A549 (cell line): ENCODE data around the gene F2R. TPM values are rescaled to one million over a fixed set of nuclear protein-coding genes. Genes with fewer than 3 reads are reported as not detected.

ENCODE experiments used
- ATAC-seq, 2 experiments: fragments of 200-7000 bp in 1 of 2; fragments of >200 bp in 1 of 2; cut with Nextera tagmentation in 1 of 2; cut with Tn5 transposase in 1 of 2; 3 replicates each; pipeline versions ENCODE4 v1.8.0 to v1.9.1; 2018 to 2020; ENCODE audit warnings: mild to moderate bottlenecking in 1 of 2, moderate library complexity in 1 of 2
- CTCF ChIA-PET: fragments of 300-600 bp; sonication (Branson Sonifier 250); formaldehyde crosslinking; extraction: SDS; loops from one replicate; lab custom pipeline; 2021; ENCODE audit warnings: antibody characterized with exemption, inconsistent platforms; lab: Yijun Ruan, JAX
- POLR2A ChIA-PET: fragments of 350-600 bp; formaldehyde crosslinking; extraction: SDS; loops from one replicate; lab custom pipeline; 2021; ENCODE audit warnings: antibody characterized with exemption, inconsistent platforms; lab: Yijun Ruan, JAX
- DNase-seq, 2 experiments: peaks; one replicate each; pipeline versions ENCODE4 v3.0.0 to v3.0.0-alpha.2; 2011 to 2016; ENCODE audit warnings: low read depth in 1 of 2, low spot score in 1 of 2
- FAIRE-seq: peaks from 2 replicates; lab custom pipeline; 2011; peaks lifted over from hg19 to GRCh38; lab: Jason Lieb, UNC
- H3K27ac ChIP-seq, 2 experiments: fragments of >200 bp; sonication (Bioruptor Twin); formaldehyde crosslinking; 3 replicates each; pipeline ENCODE4 v1.5.1; 2016 to 2017
- H3K4me1 ChIP-seq: fragments of >200 bp; sonication (Bioruptor Twin); formaldehyde crosslinking; 3 replicates; pipeline ENCODE4 v1.6.1; 2016
- H3K4me2 ChIP-seq: fragments of >200 bp; sonication (Bioruptor Twin); formaldehyde crosslinking; 3 replicates; pipeline ENCODE4 v1.6.1; 2016
- H3K4me3 ChIP-seq: fragments of >200 bp; sonication (Bioruptor Twin); formaldehyde crosslinking; 3 replicates; pipeline ENCODE4 v1.5.1; 2016
- H3K9me3 ChIP-seq: fragments of >200 bp; sonication (Bioruptor Twin); formaldehyde crosslinking; 3 replicates; pipeline ENCODE4 v1.6.1; 2016
- CBX8 ChIP-seq: fragments of 200-600 bp; sonication (generic); IDR thresholded peaks from 2 replicates; pipeline ENCODE4 v1.6.1; 2016
- CHD2 ChIP-seq: fragments of 150-350 bp; IDR thresholded peaks from 2 replicates; pipeline ENCODE4 v1.6.1; 2014; ENCODE audit warnings: low read length; ENCODE audit not compliant: partially characterized antibody
- EHF ChIP-seq: fragments of 250-450 bp; sonication (Bioruptor Pico); IDR thresholded peaks from 2 replicates; pipeline ENCODE4 v1.5.0; 2020; ENCODE audit warnings: mild to moderate bottlenecking
- EHMT2 ChIP-seq: fragments of 200-600 bp; sonication (generic); IDR thresholded peaks from 2 replicates; pipeline ENCODE4 v1.6.1; 2016; ENCODE audit warnings: antibody characterized with exemption, low read depth, mild to moderate bottlenecking, moderate library complexity
- EP300 ChIP-seq, 2 experiments: fragments of >200 bp; sonication (Bioruptor Twin); formaldehyde crosslinking; IDR thresholded peaks; 2 replicates in 1 of 2; 3 replicates in 1 of 2; pipeline ENCODE4 v1.6.1; 2016 to 2017
- ESRRA ChIP-seq: fragments of 150-350 bp; IDR thresholded peaks from 2 replicates; pipeline ENCODE4 v1.6.1; 2014; ENCODE audit warnings: mild to moderate bottlenecking, low read length, borderline replicate concordance
- GATA3 ChIP-seq: IDR thresholded peaks from 2 replicates; pipeline ENCODE4 v1.6.1; 2012; ENCODE audit warnings: borderline replicate concordance
- HOXB13 ChIP-seq: fragments of 250-450 bp; sonication (Bioruptor Pico); IDR thresholded peaks from 2 replicates; pipeline ENCODE4 v1.5.0; 2020; ENCODE audit warnings: low read depth, mild to moderate bottlenecking, moderate library complexity
- JUNB ChIP-seq: fragments of >200 bp; sonication (Bioruptor Twin); formaldehyde crosslinking; IDR thresholded peaks from 2 replicates; pipeline ENCODE4 v1.6.1; 2016
- MAFK ChIP-seq: fragments of 450-650 bp; IDR thresholded peaks from 2 replicates; pipeline ENCODE4 v1.6.1; 2014; ENCODE audit not compliant: partially characterized antibody
- MAZ ChIP-seq: fragments of 150-350 bp; IDR thresholded peaks from 2 replicates; pipeline ENCODE4 v1.6.1; 2014; ENCODE audit warnings: antibody characterized with exemption, low read depth, low read length, borderline replicate concordance
- NR3C1 ChIP-seq: fragments of >200 bp; sonication (Bioruptor Twin); formaldehyde crosslinking; IDR thresholded peaks from 3 replicates; pipeline ENCODE4 v1.6.1; 2017
- POLR2A ChIP-seq: IDR thresholded peaks from 2 replicates; pipeline ENCODE4 v1.6.1; 2012; ENCODE audit warnings: mild to moderate bottlenecking, low read length
- POLR2AphosphoS2 ChIP-seq: conservative IDR thresholded peaks from 2 replicates; pipeline ENCODE4 v1.6.1; 2012; ENCODE audit warnings: low read length, improper control_type of control experiment, inconsistent platforms
- RARB ChIP-seq: fragments of 250-450 bp; sonication (Bioruptor Pico); IDR thresholded peaks from 2 replicates; pipeline ENCODE4 v1.8.0; 2021; ENCODE audit warnings: mild to moderate bottlenecking, moderate library complexity
- ZC3H11A ChIP-seq: fragments of 450-650 bp; IDR thresholded peaks from 2 replicates; pipeline ENCODE4 v1.6.1; 2014; ENCODE audit warnings: antibody characterized with exemption, mild to moderate bottlenecking
- ZSCAN20 ChIP-seq: fragments of 250-450 bp; sonication (Bioruptor Pico); IDR thresholded peaks from 2 replicates; pipeline ENCODE4 v1.8.0; 2022; ENCODE audit warnings: mild to moderate bottlenecking, moderate library complexity
- WGBS: methylation state at CpG from one replicate; pipeline ENCODE4 v1.1.6; 2017; ENCODE audit errors: missing lambda C conversion rate; 5-methylcytosine and 5-hydroxymethylcytosine counted together
- polyA plus RNA-seq, 4 experiments: library from polyadenylated mRNA; depleted of rRNA in 3 of 4; stranded (reverse); fragments of >200 nt; fragmentation: RNase III in 1 of 4; extraction: RNeasy Plus Mini Kit Qiagen cat#74134 plus additional on column Dnase treatment in 1 of 4; gene quantifications; 2 replicates in 3 of 4; 3 replicates in 1 of 4; pipeline ENCODE4 v1.2.3, GENCODE V29; 2011 to 2017
- TF ChIP-seq, protein P1 (sequence below): fragments of 250-450 bp; sonication (Bioruptor Pico); IDR thresholded peaks from 2 replicates; pipeline ENCODE4 v1.5.0; 2021; ENCODE audit warnings: mild to moderate bottlenecking, moderate library complexity, borderline replicate concordance
- TF ChIP-seq, protein P2 (sequence below): IDR thresholded peaks from 2 replicates; pipeline ENCODE4 v1.6.1; 2012
- TF ChIP-seq, protein P3 (sequence below): fragments of 250-450 bp; sonication (Bioruptor Pico); IDR thresholded peaks from 2 replicates; pipeline ENCODE4 v1.5.0; 2020; ENCODE audit warnings: low read depth, mild to moderate bottlenecking, moderate library complexity
- TF ChIP-seq, protein P4 (sequence below): fragments of >200 bp; sonication (Bioruptor Twin); formaldehyde crosslinking; IDR thresholded peaks from 3 replicates; pipeline ENCODE4 v1.5.1; 2016
- TF ChIP-seq, protein P5 (sequence below): IDR thresholded peaks from 2 replicates; pipeline ENCODE4 v1.6.1; 2012; ENCODE audit warnings: low read depth, borderline replicate concordance

The F2R gene
- polyA plus RNA-seq, 2 of the 4 experiments (the other 2 are of a cell fraction), result 30.4 to 114 TPM

DNA sequence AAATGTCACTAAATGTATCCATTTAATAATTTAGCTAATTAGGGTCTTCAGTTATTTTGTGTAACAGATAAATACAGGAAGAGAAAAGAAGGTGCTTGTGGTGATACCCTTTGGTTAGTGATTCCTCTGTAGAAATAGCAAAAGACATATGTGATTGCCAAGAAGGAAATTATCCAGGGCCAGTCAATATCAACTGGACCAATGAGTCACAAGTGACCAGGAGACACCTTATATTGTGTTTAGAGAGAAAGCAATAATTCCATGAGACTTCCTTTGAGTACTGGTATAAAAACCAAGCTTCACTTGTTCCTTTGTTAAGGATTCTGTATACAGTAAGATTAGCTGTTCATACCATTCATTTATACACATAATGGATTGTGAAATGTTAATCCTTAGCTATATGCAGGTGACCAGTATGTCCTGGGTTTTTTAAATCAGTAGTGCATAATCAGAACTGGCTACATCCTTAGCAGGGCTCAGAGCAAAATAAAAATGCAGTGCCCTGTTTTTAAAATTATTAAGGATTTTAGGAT is 11.7 kb upstream of the F2R start (continued):
- TF ChIP-seq NR3C1, result no peak

DNA sequence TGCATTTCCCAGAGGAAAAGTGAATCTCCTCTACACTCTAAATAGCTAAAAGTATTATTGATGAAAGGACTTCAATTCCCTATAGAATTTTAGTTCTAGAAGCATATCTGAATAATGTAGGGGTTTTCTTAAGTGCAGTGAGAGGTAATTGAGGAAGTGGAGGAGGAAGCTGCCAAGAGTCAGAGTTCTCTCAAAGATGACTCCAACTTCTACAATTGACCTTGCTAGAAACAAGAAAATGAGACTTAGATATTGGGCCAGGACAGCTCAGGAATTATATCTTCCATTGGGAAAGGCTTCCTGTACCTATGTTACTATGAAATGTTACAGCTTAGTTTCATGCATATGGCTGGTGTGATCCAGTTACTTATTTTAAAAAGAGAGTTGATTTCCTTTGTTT is 10.4 kb upstream of the F2R start:
- H3K4me1 ChIP-seq, result peaks cover 14% of the 10 kb centered on the region
- no peak for DNase-seq
- H3K9me3 ChIP-seq, result no peaks in the 10 kb centered on the region
- ATAC-seq, result no peak
- no peak overlapping the region for H3K4me2 ChIP-seq
- no peak overlapping the region for H3K4me3 ChIP-seq
- no peak for FAIRE-seq
- no peak overlapping the region for H3K27ac ChIP-seq
- TF ChIP-seq, protein P1, sequence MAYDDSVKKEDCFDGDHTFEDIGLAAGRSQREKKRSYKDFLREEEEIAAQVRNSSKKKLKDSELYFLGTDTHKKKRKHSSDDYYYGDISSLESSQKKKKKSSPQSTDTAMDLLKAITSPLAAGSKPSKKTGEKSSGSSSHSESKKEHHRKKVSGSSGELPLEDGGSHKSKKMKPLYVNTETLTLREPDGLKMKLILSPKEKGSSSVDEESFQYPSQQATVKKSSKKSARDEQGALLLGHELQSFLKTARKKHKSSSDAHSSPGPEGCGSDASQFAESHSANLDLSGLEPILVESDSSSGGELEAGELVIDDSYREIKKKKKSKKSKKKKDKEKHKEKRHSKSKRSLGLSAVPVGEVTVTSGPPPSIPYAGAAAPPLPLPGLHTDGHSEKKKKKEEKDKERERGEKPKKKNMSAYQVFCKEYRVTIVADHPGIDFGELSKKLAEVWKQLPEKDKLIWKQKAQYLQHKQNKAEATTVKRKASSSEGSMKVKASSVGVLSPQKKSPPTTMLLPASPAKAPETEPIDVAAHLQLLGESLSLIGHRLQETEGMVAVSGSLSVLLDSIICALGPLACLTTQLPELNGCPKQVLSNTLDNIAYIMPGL (CRISPR knock-in tag), result no peak
- TF ChIP-seq, protein P2, sequence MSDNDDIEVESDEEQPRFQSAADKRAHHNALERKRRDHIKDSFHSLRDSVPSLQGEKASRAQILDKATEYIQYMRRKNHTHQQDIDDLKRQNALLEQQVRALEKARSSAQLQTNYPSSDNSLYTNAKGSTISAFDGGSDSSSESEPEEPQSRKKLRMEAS, result no peak
- TF ChIP-seq ESRRA (no peak), GATA3 (no peak), JUNB (no peak), ZSCAN20 (CRISPR knock-in tag) (no peak), EHF (CRISPR knock-in tag) (no peak), EP300 (IDR thresholded peaks at IDR 0.05) (no peak), POLR2A (no peak), POLR2AphosphoS2 (no peak), CHD2 (no peak), MAFK (no peak)
- TF ChIP-seq, protein P3, sequence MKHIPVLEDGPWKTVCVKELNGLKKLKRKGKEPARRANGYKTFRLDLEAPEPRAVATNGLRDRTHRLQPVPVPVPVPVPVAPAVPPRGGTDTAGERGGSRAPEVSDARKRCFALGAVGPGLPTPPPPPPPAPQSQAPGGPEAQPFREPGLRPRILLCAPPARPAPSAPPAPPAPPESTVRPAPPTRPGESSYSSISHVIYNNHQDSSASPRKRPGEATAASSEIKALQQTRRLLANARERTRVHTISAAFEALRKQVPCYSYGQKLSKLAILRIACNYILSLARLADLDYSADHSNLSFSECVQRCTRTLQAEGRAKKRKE (CRISPR knock-in tag), result no peak
- ChIA-PET POLR2A (no interaction called here), CTCF (interaction anchor here (0.5 to 2.2 kb wide), 3 partner anchors 18 to 104 kb away, joined by 3 to 6 read pairs (median 4); no protein-coding TSS in a partner anchor)

DNA sequence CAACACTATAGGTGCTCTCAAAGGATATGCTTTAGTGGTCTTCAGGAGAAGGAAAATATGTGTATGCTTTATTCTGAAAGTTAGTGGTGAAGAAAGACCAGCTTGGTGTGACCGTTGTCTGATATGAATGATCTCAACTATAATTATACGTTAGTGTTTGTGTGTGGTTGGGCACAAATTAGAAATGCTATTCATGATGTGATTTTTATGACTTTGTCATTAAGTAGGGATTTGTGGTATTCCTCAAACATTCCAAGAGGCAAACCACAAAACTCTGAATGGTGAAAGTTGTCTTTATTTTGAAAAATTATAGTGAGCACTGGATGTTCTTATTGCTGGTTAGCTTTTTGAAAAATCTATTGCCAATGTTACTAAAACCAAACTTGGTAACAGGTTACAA is 6.2 kb upstream of the F2R start:
- DNase-seq, result no peak
- no peak overlapping the region for H3K4me3 ChIP-seq
- WGBS, result 85% methylated on average over 2 of the region's 2 CpGs
- TF ChIP-seq HOXB13 (CRISPR knock-in tag) (no peak), JUNB (no peak), MAZ (no peak), EHMT2 (no peak), RARB (no peak), ZC3H11A (no peak), CBX8 (no peak)
- TF ChIP-seq, protein P1 (CRISPR knock-in tag), result no peak
- TF ChIP-seq, protein P3 (CRISPR knock-in tag), result no peak
- TF ChIP-seq, protein P4, sequence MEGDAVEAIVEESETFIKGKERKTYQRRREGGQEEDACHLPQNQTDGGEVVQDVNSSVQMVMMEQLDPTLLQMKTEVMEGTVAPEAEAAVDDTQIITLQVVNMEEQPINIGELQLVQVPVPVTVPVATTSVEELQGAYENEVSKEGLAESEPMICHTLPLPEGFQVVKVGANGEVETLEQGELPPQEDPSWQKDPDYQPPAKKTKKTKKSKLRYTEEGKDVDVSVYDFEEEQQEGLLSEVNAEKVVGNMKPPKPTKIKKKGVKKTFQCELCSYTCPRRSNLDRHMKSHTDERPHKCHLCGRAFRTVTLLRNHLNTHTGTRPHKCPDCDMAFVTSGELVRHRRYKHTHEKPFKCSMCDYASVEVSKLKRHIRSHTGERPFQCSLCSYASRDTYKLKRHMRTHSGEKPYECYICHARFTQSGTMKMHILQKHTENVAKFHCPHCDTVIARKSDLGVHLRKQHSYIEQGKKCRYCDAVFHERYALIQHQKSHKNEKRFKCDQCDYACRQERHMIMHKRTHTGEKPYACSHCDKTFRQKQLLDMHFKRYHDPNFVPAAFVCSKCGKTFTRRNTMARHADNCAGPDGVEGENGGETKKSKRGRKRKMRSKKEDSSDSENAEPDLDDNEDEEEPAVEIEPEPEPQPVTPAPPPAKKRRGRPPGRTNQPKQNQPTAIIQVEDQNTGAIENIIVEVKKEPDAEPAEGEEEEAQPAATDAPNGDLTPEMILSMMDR, result no peak
- TF ChIP-seq, protein P5, sequence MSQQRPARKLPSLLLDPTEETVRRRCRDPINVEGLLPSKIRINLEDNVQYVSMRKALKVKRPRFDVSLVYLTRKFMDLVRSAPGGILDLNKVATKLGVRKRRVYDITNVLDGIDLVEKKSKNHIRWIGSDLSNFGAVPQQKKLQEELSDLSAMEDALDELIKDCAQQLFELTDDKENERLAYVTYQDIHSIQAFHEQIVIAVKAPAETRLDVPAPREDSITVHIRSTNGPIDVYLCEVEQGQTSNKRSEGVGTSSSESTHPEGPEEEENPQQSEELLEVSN, result no peak
- TF ChIP-seq, all 56 proteins: peak for 0
- POLR2A ChIA-PET, result interaction anchor here (0.8 kb wide), 1 partner anchor 110 kb away, joined by 3 read pairs; the partner anchor contains the start of gene F2RL1
- ATAC-seq, result no peak
- no peaks in the 10 kb centered on the region for H3K4me1 ChIP-seq
- CTCF ChIA-PET, result interaction anchor here (1.0 to 1.7 kb wide), 4 partner anchors 9 to 307 kb away, joined by 3 to 6 read pairs (median 4); no protein-coding TSS in a partner anchor
- no peaks in the 10 kb centered on the region for H3K9me3 ChIP-seq
- H3K27ac ChIP-seq, result no peak overlapping the region
- no peak for FAIRE-seq
- H3K4me2 ChIP-seq, result no peak overlapping the region
